GM23248 (cell line): Measurements from ENCODE around the gene IL31RA.

ENCODE experiments used
- EZH2 ChIP-seq: fragments of 200-600 bp; sonication (generic); IDR thresholded peaks from 2 replicates; pipeline ENCODE4 v1.6.1; 2018; ENCODE audit warnings: antibody characterized with exemption, mild to moderate bottlenecking; ENCODE audit not compliant: insufficient read depth, poor library complexity, severe bottlenecking
- EZH2phosphoT487 ChIP-seq: fragments of 200-600 bp; sonication (generic); IDR thresholded peaks from 2 replicates; pipeline ENCODE4 v1.6.1; 2018; ENCODE audit warnings: antibody characterized with exemption, moderate library complexity, mild to moderate bottlenecking, low read depth; ENCODE audit not compliant: insufficient read depth

- TF ChIP-seq EZH2 (no peak), EZH2phosphoT487 (no peak)
Observed at GRCh38 chr5:55920784-55921183, 69.6 kb downstream of the IL31RA start.
